ENCODE data around the gene CASTOR1.

CASTOR1 gene

DNA sequence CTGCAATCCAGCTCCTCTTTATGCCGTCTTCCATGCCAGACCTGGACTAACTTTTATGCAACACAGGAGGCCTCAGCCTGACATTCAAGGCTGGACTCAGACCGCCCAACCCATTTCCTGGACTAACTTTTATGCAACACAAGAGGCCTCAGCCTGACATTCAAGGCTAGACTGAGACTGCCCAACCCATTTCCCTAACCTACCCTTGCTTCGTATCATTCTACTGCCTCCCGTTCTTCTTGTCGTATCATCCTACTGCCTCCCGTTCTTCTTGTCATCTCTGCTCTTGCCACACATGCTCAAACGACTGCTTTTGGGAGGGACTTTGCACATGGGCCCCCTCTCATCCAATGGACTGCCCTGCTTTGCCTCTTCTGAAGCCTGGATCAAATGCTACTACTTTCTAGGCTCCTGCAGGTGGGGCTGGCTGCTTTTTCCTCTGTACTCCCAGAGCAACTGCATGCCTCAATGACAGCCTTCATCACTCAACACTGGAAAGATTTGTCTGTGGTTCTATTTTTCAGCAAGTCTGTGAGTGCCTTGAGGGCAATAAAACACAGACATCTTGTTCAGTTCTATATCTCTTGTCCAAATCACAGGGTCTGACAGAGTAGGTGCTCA lies 29.6 kb upstream of the CASTOR1 start:
- DNase-seq (ENCODE audit: low read depth): no peak

DNA sequence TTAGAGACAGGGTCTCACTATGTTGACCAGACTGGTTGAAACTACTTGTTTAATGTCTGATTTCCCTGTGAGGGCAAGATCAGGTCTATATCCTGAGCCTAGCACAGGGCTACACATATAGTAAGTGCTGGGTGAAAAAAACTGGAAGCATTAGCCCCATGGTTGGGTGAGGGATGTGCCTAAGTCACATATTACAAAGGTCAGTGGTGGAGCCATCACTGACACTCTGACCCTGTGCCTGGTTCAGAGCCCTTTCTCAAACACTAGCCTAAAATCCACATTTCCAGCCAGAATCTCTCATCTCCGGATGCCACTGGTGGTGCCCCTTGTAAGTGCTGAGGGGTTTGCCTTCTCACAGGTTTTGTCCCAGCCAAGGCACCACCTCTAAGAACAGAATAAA lies 28.5 kb upstream of the CASTOR1 start:
- no peak for DNase-seq (ENCODE audit: low read depth)

DNA sequence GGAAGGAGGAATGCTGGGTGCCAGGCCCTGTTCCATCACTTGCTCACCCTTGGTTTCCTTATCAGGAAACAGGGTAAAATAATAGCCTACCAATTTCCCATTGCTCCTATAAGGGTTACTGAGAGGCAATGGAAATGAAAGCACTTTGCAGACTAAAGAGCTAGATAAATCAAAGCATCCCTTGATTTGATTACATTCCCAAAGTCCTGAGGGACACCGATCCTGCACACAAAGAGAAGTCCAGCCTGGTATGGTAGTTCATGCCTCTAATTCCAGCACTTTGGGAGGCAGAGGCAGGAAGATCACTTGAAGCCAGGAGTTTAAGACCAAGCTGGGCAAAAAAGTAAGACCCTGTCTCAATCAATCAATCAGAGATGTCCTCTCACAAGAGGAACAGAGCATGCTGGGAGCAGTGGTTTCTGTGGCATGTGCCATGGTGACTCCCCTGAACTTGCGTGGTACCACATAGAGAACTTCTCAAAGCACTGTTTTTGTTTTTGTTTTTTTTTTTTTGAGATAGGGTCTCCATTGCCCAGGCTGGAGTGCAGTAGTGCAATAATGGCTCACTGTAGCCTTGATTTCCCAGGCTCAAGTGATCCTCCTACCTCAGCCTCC lies 26.8 kb upstream of the CASTOR1 start:
- DNase-seq (ENCODE audit: low read depth): no peak

DNA sequence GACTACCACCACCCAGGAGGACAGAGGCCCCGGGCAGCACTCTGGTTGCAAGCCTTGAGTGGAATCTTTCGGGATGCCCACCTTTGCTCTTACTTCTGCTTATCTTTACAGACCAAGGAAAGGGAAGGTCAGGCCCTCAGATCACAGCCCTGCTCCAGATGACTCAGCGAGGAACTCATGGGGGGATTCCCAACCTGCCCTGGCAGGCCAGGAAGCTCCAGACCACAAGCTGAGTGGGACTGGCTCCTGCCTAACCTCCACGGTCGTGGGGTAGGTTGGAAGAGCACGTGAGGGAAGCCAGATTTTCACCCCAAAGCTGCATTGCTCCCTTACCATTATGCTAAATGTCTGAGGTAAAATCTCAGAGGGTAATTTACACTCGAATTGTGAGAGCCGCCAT lies 25.6 kb upstream of the CASTOR1 start:
- DNase-seq (ENCODE audit: low read depth): no peak

DNA sequence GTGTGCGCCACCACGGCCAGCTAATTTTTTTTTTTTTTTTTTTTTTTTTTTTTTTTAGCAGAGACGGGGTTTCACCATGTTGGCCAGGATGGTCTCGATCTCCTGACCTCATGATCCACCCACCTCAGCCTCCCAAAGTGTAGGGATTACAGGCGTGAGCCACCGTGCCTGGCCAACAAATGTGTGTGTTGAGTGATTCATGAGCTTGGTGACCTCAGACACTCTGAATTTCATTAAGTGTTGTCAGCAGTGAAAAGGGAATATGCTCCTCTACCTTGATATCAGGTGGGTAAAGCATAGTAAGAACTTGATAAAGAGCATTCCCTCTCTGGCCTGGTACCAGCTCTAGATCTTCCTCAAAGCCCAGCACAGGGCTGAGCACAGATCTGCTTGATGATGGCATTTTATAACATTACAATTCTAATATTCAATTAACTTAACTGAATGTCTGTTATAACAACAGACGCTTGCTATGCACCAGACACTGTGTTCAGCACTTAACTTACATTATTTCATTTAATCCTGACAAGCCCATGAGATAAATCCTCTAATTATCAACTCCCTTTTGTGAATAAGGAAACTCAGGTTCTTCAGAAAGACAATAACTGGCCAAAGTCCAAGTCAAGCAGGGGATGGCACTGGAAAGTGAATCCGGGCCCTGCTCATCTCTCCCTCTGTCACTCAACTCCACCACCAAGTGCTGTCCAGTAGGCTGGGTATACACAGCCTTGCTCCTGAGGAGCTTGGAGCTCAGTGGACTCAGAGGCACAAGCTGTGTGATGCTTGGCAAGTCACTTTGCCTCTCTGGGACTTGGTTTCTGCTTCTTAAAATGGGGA lies 24.4 kb upstream of the CASTOR1 start:
- no peak for DNase-seq (ENCODE audit: low read depth)

DNA sequence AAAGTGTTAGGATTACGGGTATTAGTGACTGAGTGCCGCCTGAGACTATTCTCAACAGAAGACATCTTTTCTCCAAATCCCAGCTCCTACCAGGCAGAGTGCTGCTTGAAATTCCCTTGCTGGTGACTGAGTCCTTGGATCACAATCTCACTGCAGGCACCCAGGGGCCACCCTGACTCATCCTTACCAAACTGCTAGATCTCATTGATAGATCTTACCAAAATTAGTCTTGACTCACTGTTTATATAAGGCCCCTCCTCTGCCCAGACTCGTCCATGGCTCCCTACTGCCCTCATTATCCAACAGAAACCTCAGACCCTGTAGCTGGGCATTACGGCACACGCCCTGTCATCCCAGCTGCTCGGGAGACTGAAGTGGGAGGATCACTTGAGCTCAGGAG lies 22.7 kb upstream of the CASTOR1 start:
- no peak for DNase-seq (ENCODE audit: low read depth)

DNA sequence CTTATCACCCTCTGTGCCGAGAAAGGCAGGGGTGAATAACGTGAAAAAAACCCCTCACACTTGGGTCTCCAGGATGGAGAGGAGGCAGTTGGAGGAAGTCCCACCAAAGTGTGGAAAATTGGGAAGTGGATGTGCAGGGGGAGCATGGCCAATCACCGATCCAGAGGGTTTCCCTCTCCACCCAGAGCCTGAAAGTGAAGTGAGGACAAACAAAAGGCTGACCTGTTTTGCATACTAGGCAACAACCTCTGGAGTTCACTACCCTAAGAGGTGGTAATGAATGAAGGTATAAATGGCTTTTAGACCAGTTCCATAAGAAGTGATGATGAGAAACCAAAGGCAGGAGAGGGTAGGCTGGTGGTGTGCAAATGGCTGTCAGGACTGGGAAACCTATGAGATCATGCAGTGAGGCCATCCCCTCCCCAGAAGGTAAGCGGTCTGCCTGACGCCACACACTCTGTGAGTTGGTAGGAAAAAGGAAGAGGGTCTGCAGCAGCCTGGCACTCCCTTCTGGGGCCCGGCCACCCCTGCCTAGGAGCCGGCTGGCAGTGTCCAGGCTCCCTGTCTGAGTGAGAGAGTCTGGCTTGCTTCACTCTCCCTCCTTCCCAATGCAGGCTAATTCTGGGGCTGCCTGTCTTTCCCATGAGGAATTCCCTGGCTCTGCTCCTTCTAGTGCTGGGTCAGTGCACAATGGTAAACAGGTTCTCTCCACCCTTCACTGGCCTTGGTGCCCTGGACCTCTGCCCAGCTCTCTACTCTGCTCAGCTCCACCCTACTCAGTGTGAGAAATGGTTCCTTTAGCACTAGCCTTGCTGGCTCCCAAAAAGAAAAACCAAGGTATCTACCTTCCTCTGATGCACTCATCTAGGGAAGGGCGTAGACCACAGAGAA lies 21.8 kb upstream of the CASTOR1 start:
- DNase-seq (ENCODE audit: low read depth): peak; percentile 49

DNA sequence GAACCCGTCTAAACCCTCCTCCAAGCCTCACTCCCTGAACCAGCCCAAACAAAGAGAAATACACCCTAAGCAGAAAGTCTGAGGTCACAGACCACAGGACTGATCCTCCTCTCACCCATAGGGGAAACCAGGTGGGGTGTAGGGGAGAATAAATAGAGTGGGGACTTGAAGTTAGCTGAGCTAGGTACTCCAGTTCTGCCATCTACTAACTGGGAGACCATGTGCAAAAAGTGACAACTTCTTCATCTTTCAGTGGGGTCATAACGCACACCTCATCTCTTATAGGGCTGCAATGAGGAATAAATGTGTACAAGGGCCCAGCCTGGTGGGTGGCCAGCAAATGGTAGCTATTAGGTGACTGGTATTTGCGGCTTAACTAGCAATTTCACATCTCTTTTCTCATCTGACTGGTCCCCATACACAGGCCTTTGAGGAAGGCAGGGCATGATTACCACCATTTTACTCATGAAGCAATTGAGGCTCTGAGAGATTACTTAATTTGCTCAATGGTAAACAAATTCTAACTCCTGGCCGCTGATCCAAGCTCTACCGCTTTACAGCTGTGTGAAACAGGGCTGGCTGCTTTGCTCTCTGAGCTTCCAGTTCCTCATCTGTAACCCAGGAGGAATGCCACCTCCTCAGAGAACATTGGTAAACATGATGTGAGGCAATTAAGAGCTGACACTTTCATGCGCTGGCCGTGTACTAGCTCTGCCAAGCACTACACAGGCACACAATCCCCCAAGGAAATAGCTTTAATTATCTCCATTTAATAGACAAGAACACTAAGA lies 20.8 kb upstream of the CASTOR1 start:
- peak; percentile 30 for DNase-seq (ENCODE audit: low read depth)

DNA sequence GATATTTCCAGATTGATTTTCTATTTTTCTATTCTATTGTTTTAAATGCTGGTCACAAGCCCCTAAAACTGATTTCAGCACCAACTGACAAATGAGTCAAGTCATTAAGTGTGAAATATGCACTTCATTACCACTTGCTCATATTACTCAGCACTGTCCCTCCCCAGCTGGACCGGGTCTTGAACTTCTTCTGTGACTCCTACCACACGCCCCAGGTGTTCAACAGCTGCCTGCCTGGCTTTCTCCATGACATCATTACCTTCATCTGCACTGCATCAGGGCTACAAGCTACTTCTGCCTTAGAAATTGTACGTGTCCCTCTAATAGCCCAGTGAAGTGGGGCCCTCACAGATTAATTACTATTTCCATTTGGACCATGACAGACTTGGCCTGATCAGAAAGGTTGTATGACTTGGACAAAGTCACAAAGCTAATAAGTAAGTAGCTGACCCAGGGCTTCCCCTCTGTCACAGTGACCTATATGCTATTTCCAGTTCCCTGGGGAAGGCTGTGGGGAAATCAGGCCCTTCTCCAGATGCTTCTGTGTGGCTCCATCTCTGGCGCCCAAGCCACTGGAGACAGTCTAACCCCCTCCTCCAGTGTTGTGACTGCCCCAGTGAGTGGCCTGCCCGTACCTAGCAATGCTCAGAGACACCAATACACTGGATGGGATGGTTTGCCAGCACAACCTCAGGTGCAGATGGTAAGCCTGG lies 19.4 kb upstream of the CASTOR1 start:
- DNase-seq (ENCODE audit: low read depth): no peak

DNA sequence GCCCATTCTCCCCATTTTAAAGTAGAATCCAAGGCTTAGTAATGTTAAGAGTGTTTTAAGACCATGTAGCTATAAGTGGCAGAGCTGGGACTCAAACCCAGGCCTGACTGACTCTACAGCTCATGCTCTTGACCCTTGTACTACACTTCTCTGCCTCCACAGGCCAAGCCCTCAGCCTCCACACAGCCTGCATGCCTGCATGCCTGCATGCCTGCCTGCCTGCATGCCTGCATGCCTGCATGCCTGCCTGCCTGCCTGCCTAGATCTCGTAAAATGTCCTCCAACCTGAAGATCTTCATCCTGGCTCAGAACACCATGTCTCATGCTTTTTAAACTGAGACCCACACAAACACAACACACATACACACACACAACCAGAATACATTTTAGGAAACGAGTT lies 18.8 kb upstream of the CASTOR1 start:
- no peak for DNase-seq (ENCODE audit: low read depth)

DNA sequence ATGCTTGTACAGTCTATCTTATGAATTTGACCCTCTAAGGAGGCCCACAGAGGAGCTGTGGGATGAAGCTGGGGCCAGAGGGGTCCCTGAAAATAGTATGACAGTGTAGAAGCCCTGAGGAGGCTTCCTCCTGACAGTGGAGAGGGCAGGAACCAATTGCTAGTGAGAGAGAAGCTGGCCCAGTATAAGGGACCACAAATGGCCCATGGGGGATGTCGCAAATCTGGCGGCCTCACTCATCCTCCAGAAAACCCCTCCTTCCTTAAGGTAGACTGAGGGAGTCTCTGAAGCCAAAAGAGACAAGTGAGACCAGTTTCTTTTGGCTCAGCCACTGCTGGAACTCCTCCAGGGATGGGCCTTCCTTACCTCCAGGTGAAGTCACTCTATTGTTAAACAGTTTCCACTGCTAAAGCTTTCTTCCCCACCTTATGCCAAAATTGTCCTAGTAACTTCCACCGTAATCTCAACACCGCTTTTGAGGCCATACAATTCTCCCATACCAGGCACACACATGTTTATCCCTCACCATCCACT lies 17.8 kb upstream of the CASTOR1 start:
- DNase-seq (ENCODE audit: low read depth): no peak

DNA sequence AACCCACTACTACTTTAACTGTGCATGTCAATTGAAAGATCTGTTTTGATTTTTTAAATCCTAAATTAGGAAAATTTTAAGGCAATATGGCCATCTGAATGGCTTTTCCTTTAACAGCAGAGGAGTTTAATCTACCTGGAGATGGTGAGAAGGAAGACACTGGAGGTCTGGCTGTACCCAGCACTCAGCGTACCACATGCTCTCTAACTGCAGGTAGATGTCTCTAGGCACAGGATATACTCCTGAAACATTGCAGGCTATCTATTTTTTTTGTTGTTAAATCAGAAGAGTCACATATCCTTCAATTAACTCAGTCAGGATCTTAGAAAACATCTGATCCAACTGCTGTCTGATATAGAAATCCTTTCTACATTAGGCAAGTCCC lies 17.3 kb upstream of the CASTOR1 start:
- DNase-seq (ENCODE audit: low read depth): no peak

DNA sequence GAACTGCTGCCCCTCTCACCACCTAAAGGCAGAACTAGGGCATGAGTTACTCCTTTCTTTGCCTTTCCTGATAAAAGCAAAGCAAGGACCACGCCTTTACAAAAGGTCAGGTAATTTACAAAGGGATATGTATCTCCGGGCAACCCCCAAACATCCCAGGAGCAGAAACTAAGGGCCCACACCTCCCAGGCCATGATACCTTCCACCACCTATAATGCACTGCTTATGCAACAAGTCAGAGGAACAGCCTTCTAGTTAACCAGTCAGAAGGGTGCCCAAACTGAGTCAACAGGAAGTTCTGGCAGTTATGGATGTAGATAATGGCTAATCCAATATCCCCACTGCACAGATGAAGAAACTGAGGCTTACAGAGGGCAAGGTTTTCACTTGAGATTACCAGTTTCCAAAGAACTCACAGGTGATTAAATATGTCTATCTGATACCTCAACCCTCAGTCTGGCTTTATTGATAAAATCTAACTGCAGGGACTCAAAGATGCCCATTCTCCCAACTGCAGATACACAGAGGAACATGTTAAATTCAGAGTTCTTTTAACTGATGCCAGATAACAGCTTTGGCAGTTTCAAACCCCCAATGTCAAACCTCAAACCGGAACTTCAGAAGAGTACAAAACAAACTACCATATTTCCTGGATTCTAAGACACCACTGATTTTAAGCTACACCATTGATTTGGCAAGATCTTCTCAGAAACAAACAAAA lies 16.8 kb upstream of the CASTOR1 start:
- no peak for DNase-seq (ENCODE audit: low read depth)

DNA sequence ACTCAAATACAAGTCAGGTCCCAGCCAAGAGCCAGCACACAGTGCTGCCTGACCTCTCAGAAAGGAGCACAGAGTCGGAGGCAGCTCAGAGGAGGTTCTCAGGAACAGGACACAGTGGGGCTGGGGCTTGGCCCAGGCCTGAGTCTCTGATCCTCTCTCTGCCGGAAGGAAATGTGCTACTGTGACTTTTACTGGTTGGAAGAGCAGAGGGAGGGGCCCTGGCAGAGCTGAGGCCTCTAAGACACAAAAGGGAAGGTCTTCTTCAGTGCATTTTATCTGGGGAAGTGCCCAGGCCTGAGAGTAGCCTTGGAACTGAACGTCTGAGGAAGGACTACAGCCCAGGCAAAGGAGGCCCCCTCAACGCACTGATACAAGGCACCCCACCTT lies 16.2 kb upstream of the CASTOR1 start:
- no peak for DNase-seq (ENCODE audit: low read depth)

DNA sequence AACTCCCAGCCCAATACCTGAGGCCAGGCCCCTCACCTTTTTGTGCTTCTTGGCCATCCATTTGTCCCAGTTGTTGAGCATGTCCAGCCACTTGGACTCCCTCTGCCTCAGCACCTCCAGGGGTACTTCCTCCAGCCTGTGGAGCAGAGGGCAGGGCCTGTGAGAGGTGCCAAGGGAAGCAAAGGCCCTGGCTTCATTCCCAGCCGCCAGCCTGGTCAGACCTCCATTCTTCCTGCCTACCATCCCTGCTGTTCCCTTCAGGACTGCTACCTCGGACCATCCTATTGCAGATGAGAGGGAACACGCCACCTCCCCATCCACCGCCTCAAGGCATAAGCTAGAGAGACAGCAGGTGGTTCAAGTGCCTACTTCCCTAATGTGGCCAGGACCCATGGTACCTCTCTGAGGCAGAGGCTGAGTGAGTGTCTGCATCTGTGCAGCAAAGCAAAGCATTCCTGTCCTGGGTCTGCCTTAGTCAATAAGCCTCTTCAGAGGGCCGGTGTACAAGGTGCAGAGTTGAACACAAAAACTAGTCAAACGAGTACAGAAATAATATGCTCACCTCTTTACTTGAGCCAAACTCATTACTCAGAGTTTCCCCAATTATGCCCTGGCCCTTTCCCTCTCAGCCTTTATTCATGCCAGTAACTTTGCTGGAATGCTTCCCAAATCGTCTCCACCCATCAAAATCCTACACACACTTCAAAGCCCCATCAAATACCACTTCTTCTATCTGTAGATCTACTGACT lies 15.4 kb upstream of the CASTOR1 start:
- no peak for DNase-seq (ENCODE audit: low read depth)

DNA sequence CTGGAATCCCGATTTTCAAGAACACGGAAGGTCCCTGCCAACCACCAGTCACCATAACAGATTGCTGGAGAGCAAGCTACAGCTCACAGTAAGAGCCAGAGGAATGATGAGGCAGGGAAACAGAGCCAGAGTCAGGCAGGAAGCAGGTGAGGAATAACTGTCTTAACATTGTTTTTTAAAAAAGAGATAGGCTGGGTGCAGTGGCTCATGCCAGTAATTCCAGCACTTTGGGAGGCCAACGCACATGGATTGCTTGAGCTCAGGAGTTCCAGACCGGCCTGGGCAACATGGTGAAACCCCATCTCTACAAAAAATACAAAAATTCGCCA lies 13.5 kb upstream of the CASTOR1 start:
- DNase-seq (ENCODE audit: low read depth): no peak

DNA sequence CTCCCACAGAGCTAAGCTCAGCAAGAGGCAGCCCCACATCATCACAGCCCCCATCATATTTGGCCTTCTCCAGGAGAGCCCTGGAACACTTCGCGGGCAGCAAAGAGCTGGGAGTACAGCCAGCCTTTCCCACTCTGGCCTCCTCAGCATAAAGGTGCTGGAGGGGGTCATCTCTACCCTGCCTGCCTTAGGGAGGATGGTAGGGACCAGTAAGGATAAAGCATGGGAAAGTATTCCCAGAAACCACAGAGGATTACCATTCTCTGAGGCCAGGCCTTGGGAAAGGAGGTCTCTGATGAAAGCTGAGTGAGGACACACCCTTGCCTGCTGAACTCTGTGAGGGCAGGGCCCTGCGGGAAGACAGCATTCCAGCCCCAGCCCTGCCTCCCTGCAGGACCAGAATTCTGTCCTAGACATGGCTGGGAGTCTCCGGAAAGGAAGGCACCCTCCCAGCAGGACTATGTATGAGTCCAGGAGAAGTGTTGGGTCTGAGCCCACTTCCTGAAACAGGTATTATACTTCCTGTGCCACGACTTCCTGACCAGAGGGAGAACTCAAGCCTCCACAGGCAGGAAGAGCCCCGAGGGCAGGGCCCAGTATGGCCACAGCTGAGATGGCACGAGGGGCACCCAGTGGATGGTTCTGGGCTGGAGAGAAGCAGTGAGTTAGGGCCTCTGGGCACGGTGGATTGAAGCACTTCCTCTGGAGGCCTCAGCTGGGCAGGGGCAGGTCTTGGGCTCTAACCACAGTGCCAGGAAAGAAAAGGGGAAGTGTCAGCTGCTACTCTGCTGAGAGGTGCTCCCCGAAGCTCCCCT lies 12.9 kb upstream of the CASTOR1 start:
- no peak for DNase-seq (ENCODE audit: low read depth)

DNA sequence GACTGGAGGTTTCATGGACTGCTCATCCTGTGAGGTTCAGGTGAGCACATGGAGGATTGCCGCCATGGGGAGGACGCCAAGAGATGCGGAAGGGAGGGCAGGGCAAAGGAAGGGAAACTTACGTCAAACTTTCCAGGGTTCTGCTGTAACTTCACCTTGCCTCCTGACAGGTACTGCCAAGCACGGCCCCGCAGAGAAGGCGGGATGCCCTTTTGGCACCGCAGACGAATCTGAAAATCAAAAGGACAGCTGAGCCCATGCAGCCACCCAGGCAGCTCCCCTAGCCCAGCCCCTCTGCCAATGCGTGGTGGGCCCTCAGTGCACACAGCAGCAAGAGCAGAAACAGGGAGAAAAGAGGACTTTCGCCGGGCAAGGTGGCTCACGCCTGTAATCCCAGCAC lies 10.0 kb upstream of the CASTOR1 start:
- DNase-seq (ENCODE audit: low read depth): no peak
